GM23338 (cell line): Measurements from ENCODE around the gene HOXD1. TPM values are rescaled to one million over a fixed set of nuclear protein-coding genes. Genes with fewer than 3 reads are reported as not detected.

Experiments
- CREB1 ChIP-seq: fragments of 250-450 bp; sonication (Bioruptor Pico); IDR thresholded peaks from 2 replicates; pipeline ENCODE4 v1.5.0; 2020; ENCODE audit warnings: low read depth, mild to moderate bottlenecking, moderate library complexity
- EZH2 ChIP-seq: fragments of 200-600 bp; sonication (generic); IDR thresholded peaks from one replicate; pipeline ENCODE4 v1.8.0; 2017; ENCODE audit warnings: antibody characterized with exemption, mild to moderate bottlenecking, low read depth; ENCODE audit not compliant: unreplicated experiment
- EZH2phosphoT487 ChIP-seq: fragments of 200-600 bp; sonication (generic); IDR thresholded peaks from one replicate; pipeline ENCODE4 v1.8.1; 2018; ENCODE audit warnings: antibody characterized with exemption; ENCODE audit not compliant: unreplicated experiment
- JUNB ChIP-seq: IDR thresholded peaks from one replicate; pipeline ENCODE4 v1.6.1; 2016; ENCODE audit warnings: antibody characterized with exemption; ENCODE audit not compliant: unreplicated experiment
- POLR2AphosphoS5 ChIP-seq: IDR thresholded peaks from 2 replicates; pipeline ENCODE4 v1.6.1; 2016; ENCODE audit warnings: antibody characterized with exemption, low read depth
- REST ChIP-seq: IDR thresholded peaks from one replicate; pipeline ENCODE4 v1.6.1; 2018; ENCODE audit warnings: antibody characterized with exemption; ENCODE audit not compliant: unreplicated experiment
- STAT1 ChIP-seq: IDR thresholded peaks from one replicate; pipeline ENCODE4 v1.6.1; 2016; ENCODE audit warnings: antibody characterized with exemption; ENCODE audit not compliant: unreplicated experiment
- ZNF462 ChIP-seq: fragments of 250-450 bp; sonication (Bioruptor Pico); IDR thresholded peaks from 2 replicates; pipeline ENCODE4 v1.5.0; 2020; ENCODE audit warnings: mild to moderate bottlenecking, moderate library complexity
- polyA plus RNA-seq: library from polyadenylated mRNA; unstranded; fragments of >200 nt; fragmentation: Nextera tagmentation; extraction: Ambion mirVana; gene quantifications from 2 replicates; pipeline ENCODE4 v1.2.1, GENCODE V29; 2016
- total RNA-seq: library from RNA; depleted of rRNA; stranded (reverse); fragments of >200 nt; shearing (Covaris generic); gene quantifications from 2 replicates; pipeline ENCODE4 v1.2.3, GENCODE V29; 2014

HOXD1 gene
- total and polyA plus RNA-seq, 2 experiments from 2014 or later, result not detected

- TF ChIP-seq ZNF462 (CRISPR knock-in tag), result no peak
- TF ChIP-seq EZH2, result no peak
- no peak for TF ChIP-seq POLR2AphosphoS5
- no peak for TF ChIP-seq CREB1
- TF ChIP-seq JUNB, result no peak
- TF ChIP-seq REST, result no peak
- TF ChIP-seq EZH2phosphoT487, result no peak
- TF ChIP-seq STAT1, result no peak
Measured at GRCh38 chr2:176193048-176193447, 4.6 kb downstream of the HOXD1 start (continued).
